Motor neuron (in vitro differentiated cells): ENCODE data around the gene GUCY2D. TPM values are rescaled to one million over a fixed set of nuclear protein-coding genes. Genes with fewer than 3 reads are reported as not detected.

Experiments used
- total RNA-seq, 8 experiments: library from RNA; unstranded; fragments of 300-600 nt; gene quantifications; 2 replicates each; pipeline versions ENCODE4 v1.2.3 to v1.2.4, GENCODE V29; 2022

Gene GUCY2D
- total RNA-seq, 8 experiments from 2014 or later: 1.00 TPM; not detected in 7

Other genes with a start within 250 kb of the GUCY2D start
- gene KDM6B, start 168.4 kb upstream of the GUCY2D start, total RNA-seq: 10 to 100 TPM in 5 of 8 experiments, 1 to 10 TPM in 3; 3.2 to 32.8 (median 12.5) TPM
- 10 to 100 TPM in 1 of 8 experiments, 1 to 10 TPM in 6, under 1 TPM in 1; 0.51 to 18.5 (median 4.1) TPM for gene TMEM88, start 147.5 kb upstream of the GUCY2D start, total RNA-seq
- 100 to 1,000 TPM; 105 to 221 (median 145) TPM for gene NAA38, start 145.1 kb upstream of the GUCY2D start, total RNA-seq
- gene CYB5D1, start 144.6 kb upstream of the GUCY2D start, total RNA-seq: 10 to 100 TPM; 12.2 to 28.0 (median 16.9) TPM
- gene CHD3, start 113.8 kb upstream of the GUCY2D start, total RNA-seq: 100 to 1,000 TPM in 2 of 8 experiments, 10 to 100 TPM in 6; 56.2 to 294 (median 78.2) TPM
- gene RNF227, start 86.3 kb upstream of the GUCY2D start, total RNA-seq: 1 to 10 TPM; 2.6 to 5.2 (median 4.2) TPM
- gene KCNAB3, start 72.8 kb upstream of the GUCY2D start, total RNA-seq: 10 to 100 TPM in 1 of 8 experiments, 1 to 10 TPM in 5, under 1 TPM in 2; 0.25 to 17.2 (median 1.9) TPM
- 10 to 100 TPM; 60.1 to 94.1 (median 71.4) TPM for gene TRAPPC1, start 70.7 kb upstream of the GUCY2D start, total RNA-seq
- 10 to 100 TPM; 19.3 to 40.7 (median 31.7) TPM for gene CNTROB, start 70.4 kb upstream of the GUCY2D start, total RNA-seq
- under 1 TPM in 4 of 8 experiments, not detected in 4; 0.04 to 0.15 (median 0.14) TPM for gene ALOX15B, start 36.4 kb downstream of the GUCY2D start, total RNA-seq
- gene ALOX12B, start 85.1 kb downstream of the GUCY2D start, total RNA-seq: under 1 TPM in 2 of 8 experiments, not detected in 6; 0.13 to 0.16 TPM
- gene ALOXE3, start 115.9 kb downstream of the GUCY2D start, total RNA-seq: under 1 TPM in 7 of 8 experiments, not detected in 1; 0.15 to 0.95 (median 0.36) TPM
- 1 to 10 TPM in 5 of 8 experiments, under 1 TPM in 2, not detected in 1; 0.31 to 4.0 (median 1.4) TPM for gene HES7, start 121.5 kb downstream of the GUCY2D start, total RNA-seq
- 10 to 100 TPM; 12.2 to 51.5 (median 27.3) TPM for gene PER1, start 149.8 kb downstream of the GUCY2D start, total RNA-seq
- 100 to 1,000 TPM in 1 of 8 experiments, 10 to 100 TPM in 6, 1 to 10 TPM in 1; 8.3 to 148 (median 39.3) TPM for gene VAMP2, start 160.3 kb downstream of the GUCY2D start, total RNA-seq
- 10 to 100 TPM in 7 of 8 experiments, 1 to 10 TPM in 1; 5.8 to 54.2 (median 30.1) TPM for gene TMEM107, start 173.8 kb downstream of the GUCY2D start, total RNA-seq
- 10 to 100 TPM in 1 of 8 experiments, 1 to 10 TPM in 7; 3.5 to 11.1 (median 5.6) TPM for gene BORCS6, start 187.6 kb downstream of the GUCY2D start, total RNA-seq
- gene AURKB, start 208.0 kb downstream of the GUCY2D start, total RNA-seq: 10 to 100 TPM in 3 of 8 experiments, 1 to 10 TPM in 4, under 1 TPM in 1; 0.71 to 70.7 (median 3.0) TPM
- 10 to 100 TPM in 5 of 8 experiments, 1 to 10 TPM in 3; 3.9 to 20.9 (median 12.2) TPM for gene CTC1, start 245.4 kb downstream of the GUCY2D start, total RNA-seq
- gene PFAS, start 246.7 kb downstream of the GUCY2D start, total RNA-seq: 10 to 100 TPM; 19.6 to 71.5 (median 28.3) TPM